Heart left ventricle (tissue), 16 donors: ENCODE results near the gene DOCK9. TPM values are rescaled to one million over a fixed set of nuclear protein-coding genes. Genes with fewer than 3 reads are reported as not detected.
"Not testable (repeated sequence)": the region's sequence is repeated elsewhere in the genome, so short reads cannot be mapped to it uniquely, and the experiment has no call there.

Source experiments
- ATAC-seq, 4 donors: fragments of 200-7000 bp; cut with Tn5 transposase; one replicate each; pipeline ENCODE4 v1.9.1; 2020 to 2022; ENCODE audit warnings: moderate library complexity in 4 of 4, mild to moderate bottlenecking in 3 of 4, moderate number of reproducible peaks in 1 of 4
- DNase-seq, 5 donors: peaks; one replicate each; pipeline ENCODE4 v3.0.0-alpha.2; 2020
- H3K27ac ChIP-seq, 12 donors: fragments of 200-600 bp; sonication (generic) in 4 of 12; one replicate each; pipeline versions ENCODE4 v1.5.0 to v1.8.0; 2016 to 2022; ENCODE audit warnings: mild to moderate bottlenecking in 2 of 12
- H3K27me3 ChIP-seq, 9 donors: fragments of 200-600 bp; sonication (generic) in 2 of 9; one replicate each; pipeline versions ENCODE4 v1.5.1 to v1.8.0; 2016 to 2022; ENCODE audit warnings: mild to moderate bottlenecking in 3 of 9
- H3K36me3 ChIP-seq, 9 donors: fragments of 200-600 bp; sonication (generic) in 2 of 9; one replicate each; pipeline versions ENCODE4 v1.5.0 to v1.8.0; 2018 to 2022; ENCODE audit warnings: mild to moderate bottlenecking in 2 of 9
- H3K4me1 ChIP-seq, 12 donors: fragments of 200-600 bp; sonication (generic) in 4 of 12; one replicate each; pipeline versions ENCODE4 v1.5.0 to v1.8.0; 2016 to 2022; ENCODE audit warnings: mild to moderate bottlenecking in 3 of 12
- H3K4me3 ChIP-seq, 12 donors: fragments of 200-600 bp; sonication (generic) in 4 of 12; one replicate each; pipeline versions ENCODE4 v1.5.0 to v1.8.0; 2017 to 2022; ENCODE audit warnings: mild to moderate bottlenecking in 9 of 12, moderate library complexity in 4 of 12
- H3K9me3 ChIP-seq, 12 donors: fragments of 200-600 bp; sonication (generic) in 4 of 12; one replicate each; pipeline versions ENCODE4 v1.5.0 to v1.8.0; 2016 to 2022; ENCODE audit warnings: mild to moderate bottlenecking in 1 of 12
- POLR2A ChIP-seq, 2 donors: fragments of 450-650 bp; IDR thresholded peaks; one replicate each; pipeline ENCODE4 v1.6.1; 2017; ENCODE audit warnings: antibody characterized with exemption in 2 of 2, mild to moderate bottlenecking in 2 of 2, moderate library complexity in 2 of 2
- WGBS, 4 donors: extraction: QIAGEN DNeasy Blood & Tissue Kit in 2 of 4; methylation state at CpG; one replicate each; pipeline versions ENCODE4 v1.1.5 to v1.1.7; 2013 to 2018; 5-methylcytosine and 5-hydroxymethylcytosine counted together
- intact Hi-C, 10 donors: fragments of 100-400 bp; cut with DNase I; formaldehyde crosslinking; loops; one replicate each; pipeline versions ENCODE4 v1.11.1 to v1.14.2; 2022
- polyA plus RNA-seq, 2 donors: library from polyadenylated mRNA; stranded (reverse); fragments of 200-250 nt; gene quantifications; one replicate each; pipeline ENCODE4 v1.2.3, GENCODE V29; 2013
- total RNA-seq, 9 donors: library from RNA; depleted of rRNA in 2 of 9; stranded (reverse); fragments of >200 nt in 2 of 9; fragmentation: NEBNext Ultra II Directional in 3 of 9; extraction: Animal tissue kit (Norgen Biotek cat#: 25700) in 3 of 9; gene quantifications; one replicate each; pipeline versions ENCODE4 v1.1.0 to v1.2.4, GENCODE V29; 2016 to 2023
- TF ChIP-seq, protein P1 (sequence below), 12 donors: fragments of 200-600 bp; sonication (generic) in 4 of 12; IDR thresholded peaks; one replicate each; pipeline versions ENCODE4 v1.5.0 to v1.8.0; 2018 to 2022; ENCODE audit warnings: antibody characterized with exemption in 12 of 12, mild to moderate bottlenecking in 5 of 12
- donor health status: ischemic (EF 13 %, LVEDD 7.1; RV severe dilation, severe dysfunction).
- donor health status: healthy with polysubstance abuse.
- donor health status: DM: no; HTN: yes; CAD: no.
- donor health status: DM: no; HTN: no; CAD: no.
- donor health status: ischemic (EF 25% LVEDD 6.9; RV normal size, moderate dysfunction).
- donor health status: ischemic (EF 25% LVEDD 5.7; RV mildly dilated, moderate dysfunction).
- donor health status: healthy.
- donor health status: DM: yes; HTN: yes; CAD: no.
- donor health status: ischemic (EF 35%, LVEDD 5.7; RV mildly dilated, moderate dysfunction).
- donor health status: nonischemic (EF 11% LVEDD 7.7; RV severe dilation, severe dysfunction).
- donor health status: DM: yes; HTN: yes; CAD: no.
- donor health status: PGD.
- donor health status: ischemic (EF 29% LVEDD 5.4; RV normal size, mild dysfunction).
- donor health status: nonischemic (EF 23%, LVEDD 6.1; RV moderate dilation, normal function).

Gene DOCK9
- total and polyA plus RNA-seq, 11 donors = 21.4 to 128 (median 45.2) TPM

DNA sequence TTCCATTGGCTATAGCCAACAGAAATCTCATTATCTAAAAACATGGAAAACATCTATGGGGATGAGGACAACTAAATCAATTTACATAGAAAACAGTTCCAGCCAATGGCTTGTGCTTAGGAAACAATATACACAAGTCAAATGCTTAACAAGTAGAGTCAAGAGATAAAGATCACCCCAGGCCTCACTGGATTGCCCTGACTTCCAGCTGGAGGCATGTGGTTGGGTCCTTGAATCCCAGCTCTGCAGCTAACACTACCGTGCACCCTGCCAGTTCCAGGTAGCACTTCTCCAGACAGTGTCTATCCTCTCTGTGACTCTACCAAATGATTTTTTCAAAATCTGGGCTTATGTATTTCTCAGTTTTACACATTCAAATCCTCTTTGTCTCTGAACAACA lies 80.2 kb downstream of the DOCK9 start:
- no peak for TF ChIP-seq POLR2A (IDR thresholded peaks at IDR 0.05)
- TF ChIP-seq, protein P1, sequence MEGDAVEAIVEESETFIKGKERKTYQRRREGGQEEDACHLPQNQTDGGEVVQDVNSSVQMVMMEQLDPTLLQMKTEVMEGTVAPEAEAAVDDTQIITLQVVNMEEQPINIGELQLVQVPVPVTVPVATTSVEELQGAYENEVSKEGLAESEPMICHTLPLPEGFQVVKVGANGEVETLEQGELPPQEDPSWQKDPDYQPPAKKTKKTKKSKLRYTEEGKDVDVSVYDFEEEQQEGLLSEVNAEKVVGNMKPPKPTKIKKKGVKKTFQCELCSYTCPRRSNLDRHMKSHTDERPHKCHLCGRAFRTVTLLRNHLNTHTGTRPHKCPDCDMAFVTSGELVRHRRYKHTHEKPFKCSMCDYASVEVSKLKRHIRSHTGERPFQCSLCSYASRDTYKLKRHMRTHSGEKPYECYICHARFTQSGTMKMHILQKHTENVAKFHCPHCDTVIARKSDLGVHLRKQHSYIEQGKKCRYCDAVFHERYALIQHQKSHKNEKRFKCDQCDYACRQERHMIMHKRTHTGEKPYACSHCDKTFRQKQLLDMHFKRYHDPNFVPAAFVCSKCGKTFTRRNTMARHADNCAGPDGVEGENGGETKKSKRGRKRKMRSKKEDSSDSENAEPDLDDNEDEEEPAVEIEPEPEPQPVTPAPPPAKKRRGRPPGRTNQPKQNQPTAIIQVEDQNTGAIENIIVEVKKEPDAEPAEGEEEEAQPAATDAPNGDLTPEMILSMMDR (IDR thresholded peaks at IDR 0.05) = no peak
- Histone ChIP-seq H3K27ac (no peak overlapping the region), H3K4me3 (no peak overlapping the region), H3K36me3 (peaks cover 0 to 96% (median 64%) of the 10 kb centered on the region in 9 donors), H3K9me3 (no peaks in the 10 kb centered on the region), H3K27me3 (no peaks in the 10 kb centered on the region), H3K4me1 (peaks cover 0 to 8% (median 0%) of the 10 kb centered on the region in 12 donors)
- ATAC-seq (no peak), DNase-seq (no peak)
- intact Hi-C loops = loop anchor here in 4 of 10 donors (5.0 to 10.0 kb wide), 3 partner anchors 65 to 137 kb away; no protein-coding TSS in a partner anchor
- WGBS, 4 donors = 95 to 100% (median 98%) methylated on average over 1 of the region's 1 CpG

DNA sequence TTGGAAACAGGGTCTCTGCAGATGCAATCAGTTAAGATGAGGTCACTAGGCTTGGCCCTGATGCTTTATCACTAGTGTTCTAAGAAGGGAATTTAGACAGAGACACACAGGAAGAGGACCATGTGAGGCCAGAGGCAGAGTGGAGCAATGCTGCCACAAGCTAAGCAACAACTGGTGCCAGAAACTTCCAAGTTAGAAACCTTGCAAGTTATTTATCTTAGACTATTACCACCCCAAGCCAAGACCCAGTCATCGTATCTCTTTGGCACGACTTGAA lies 81.1 kb downstream of the DOCK9 start:
- DNase-seq = no peak
- ATAC-seq = no peak
- intact Hi-C loops = loop anchor here in 4 of 10 donors (5.0 to 10.0 kb wide), 3 partner anchors 65 to 138 kb away; no protein-coding TSS in a partner anchor
- H3K4me1 ChIP-seq = peaks cover 0 to 9% (median 0%) of the 10 kb centered on the region in 12 donors
- 45 to 70% (median 58%) methylated on average over 2 of the region's 2 CpGs for WGBS, 4 donors
- no peak overlapping the region for H3K4me3 ChIP-seq
- TF ChIP-seq, protein P1 (IDR thresholded peaks at IDR 0.05) = no peak
- TF ChIP-seq POLR2A (IDR thresholded peaks at IDR 0.05) = no peak
- H3K27ac ChIP-seq = no peak overlapping the region
- H3K9me3 ChIP-seq = no peaks in the 10 kb centered on the region
- no peaks in the 10 kb centered on the region for H3K27me3 ChIP-seq
- peaks cover 0 to 95% (median 56%) of the 10 kb centered on the region in 9 donors for H3K36me3 ChIP-seq

DNA sequence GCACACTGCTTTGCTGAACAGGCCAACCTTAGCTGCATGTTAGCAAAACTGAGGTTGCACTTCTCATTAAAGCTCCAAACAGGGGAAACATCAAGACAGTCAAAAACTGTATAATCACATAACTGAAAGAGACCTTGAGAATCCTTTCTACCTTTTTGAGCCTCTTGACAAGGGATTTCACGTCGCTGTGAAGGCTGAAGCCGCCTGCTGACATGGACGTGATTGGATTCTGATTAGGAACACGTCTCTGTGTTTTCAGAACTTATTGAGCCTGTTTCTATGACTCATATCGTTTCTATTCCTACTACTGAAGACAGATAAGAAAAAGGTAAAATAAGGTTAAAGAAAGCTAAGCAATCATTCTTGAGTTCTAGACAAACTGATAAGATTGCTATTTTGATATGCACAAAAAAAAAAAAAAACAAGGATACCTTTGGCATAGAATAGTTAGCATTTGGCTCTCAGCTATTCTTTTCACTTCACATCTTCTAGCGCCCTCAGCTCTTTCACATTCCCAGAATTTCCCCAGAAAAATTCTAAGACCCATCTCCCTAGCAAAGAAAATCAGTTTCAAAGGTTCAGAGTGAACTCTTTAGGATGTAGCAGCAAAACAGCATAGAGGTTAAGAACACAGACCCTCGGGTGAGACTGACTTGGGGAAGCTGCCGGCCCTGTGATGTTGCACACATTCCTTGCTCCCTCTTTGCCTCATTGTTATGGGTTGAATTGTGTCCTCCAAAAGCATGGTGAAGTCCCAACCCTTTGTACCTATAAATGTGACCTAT lies 81.6 kb downstream of the DOCK9 start:
- Histone ChIP-seq H3K4me3 (no peak overlapping the region), H3K27ac (no peak overlapping the region), H3K4me1 (peaks cover 0 to 9% (median under 1%) of the 10 kb centered on the region in 12 donors), H3K27me3 (no peaks in the 10 kb centered on the region), H3K36me3 (peaks cover 0 to 95% (median 51%) of the 10 kb centered on the region in 9 donors), H3K9me3 (no peaks in the 10 kb centered on the region)
- TF ChIP-seq, protein P1 (IDR thresholded peaks at IDR 0.05) = no peak
- TF ChIP-seq POLR2A (IDR thresholded peaks at IDR 0.05) = no peak
- intact Hi-C loops = loop anchor here in 4 of 10 donors (5.0 to 10.0 kb wide), 3 partner anchors 66 to 139 kb away; no protein-coding TSS in a partner anchor
- no peak for DNase-seq
- ATAC-seq = no peak
- WGBS, 4 donors = 85 to 90% (median 87%) methylated on average over 9 of the region's 9 CpGs

DNA sequence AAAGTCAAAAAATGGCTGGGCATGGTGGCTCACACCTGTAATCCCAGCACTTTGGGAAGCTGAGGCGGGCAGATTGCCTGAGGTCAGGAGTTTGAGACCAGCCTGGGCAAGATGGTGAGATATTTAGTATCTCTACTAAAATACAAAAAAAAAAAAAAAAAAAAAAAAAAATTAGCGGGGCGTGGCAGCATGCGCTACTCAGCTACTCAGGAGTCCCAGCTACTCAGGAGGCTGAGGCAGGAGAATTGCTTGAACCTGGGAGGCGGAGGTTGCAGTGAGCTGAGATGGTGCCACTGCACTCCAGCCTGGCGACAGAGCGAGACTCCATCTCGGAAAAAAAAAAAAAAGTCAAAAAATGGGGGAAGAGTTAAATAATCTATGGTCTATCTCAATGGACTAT lies 83.0 kb downstream of the DOCK9 start:
- not testable (repeated sequence) for H3K27me3 ChIP-seq, DNase-seq, H3K4me3 ChIP-seq, H3K9me3 ChIP-seq, H3K27ac ChIP-seq, ATAC-seq
- intact Hi-C loops = loop anchor here in 6 of 10 donors (5.0 to 10.0 kb wide), 4 partner anchors 67 to 140 kb away; no protein-coding TSS in a partner anchor
- H3K36me3 ChIP-seq = peaks cover 0 to 81% (median 45%) of the 10 kb centered on the region in 9 donors
- H3K4me1 ChIP-seq = peaks cover 0 to 23% (median 9%) of the 10 kb centered on the region in 12 donors
- 95 to 98% (median 96%) methylated on average over 8 of the region's 8 CpGs for WGBS, 4 donors
